Muscle layer of duodenum (tissue), 2 donors: ENCODE results near the gene S1PR1.
"Not testable (repeated sequence)": the region's sequence is repeated elsewhere in the genome, so short reads cannot be mapped to it uniquely, and the experiment has no call there.

Experiments used
- H3K27ac ChIP-seq: one replicate; pipeline ENCODE4 v1.7.0; 2013; ENCODE audit warnings: mild to moderate bottlenecking, low read length
- H3K27me3 ChIP-seq: one replicate; pipeline ENCODE4 v1.7.0; 2013; ENCODE audit warnings: low read depth, mild to moderate bottlenecking, control low read depth, low read length
- H3K36me3 ChIP-seq, 2 donors: one replicate each; pipeline ENCODE4 v1.7.0; 2013; ENCODE audit warnings: low read length in 2 of 2, control low read depth in 1 of 2, mild to moderate bottlenecking in 1 of 2; ENCODE audit not compliant: insufficient read depth in 2 of 2, control insufficient read depth in 1 of 2
- H3K4me1 ChIP-seq, 2 donors: one replicate each; pipeline ENCODE4 v1.7.0; 2013; ENCODE audit warnings: low read length in 2 of 2, mild to moderate bottlenecking in 2 of 2, control low read depth in 1 of 2, moderate library complexity in 1 of 2; ENCODE audit not compliant: insufficient read depth in 2 of 2, control insufficient read depth in 1 of 2
- H3K4me3 ChIP-seq, 2 donors: one replicate each; pipeline ENCODE4 v1.7.0; 2013; ENCODE audit warnings: low read length in 2 of 2, low read depth in 1 of 2, mild to moderate bottlenecking in 1 of 2
- H3K9me3 ChIP-seq, 2 donors: one replicate each; pipeline ENCODE4 v1.7.0; 2013; ENCODE audit warnings: low read length in 2 of 2, control low read depth in 1 of 2, mild to moderate bottlenecking in 1 of 2; ENCODE audit not compliant: control insufficient read depth in 1 of 2
- donor health status: healthy.

The S1PR1 gene

DNA sequence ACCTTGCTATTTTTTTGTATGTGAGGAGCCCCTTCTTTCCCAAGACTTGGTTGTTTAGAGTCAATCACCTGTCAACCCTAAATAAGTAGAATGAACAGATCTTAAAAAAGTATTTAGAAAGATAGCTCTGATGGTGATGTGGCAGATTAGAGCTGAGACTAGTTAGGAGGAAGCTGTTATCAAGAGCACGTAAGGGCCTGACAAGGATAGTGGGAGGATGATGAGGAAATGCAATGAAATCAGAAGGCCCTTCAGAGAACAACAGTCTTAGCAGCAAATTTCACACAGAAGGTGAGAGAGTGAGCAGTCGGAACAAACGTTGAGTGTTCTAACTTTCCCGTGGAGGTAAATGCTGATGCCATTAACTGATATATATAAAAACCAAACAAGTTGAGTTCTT lies 15.9 kb upstream of the S1PR1 start:
- H3K27ac ChIP-seq = no peak overlapping the region
- no peak overlapping the region for H3K4me3 ChIP-seq
- no peaks in the 10 kb centered on the region for H3K9me3 ChIP-seq
- H3K27me3 ChIP-seq = no peaks in the 10 kb centered on the region
- no peaks in the 10 kb centered on the region for H3K36me3 ChIP-seq
- no peaks in the 10 kb centered on the region for H3K4me1 ChIP-seq

- no peak overlapping the region for H3K4me3 ChIP-seq
These were observed 14.8 kb upstream of the S1PR1 start for GRCh38 chr1:101221945-101222429.

GRCh38 chr1:101227837-101228236 lies 9.0 kb upstream of the S1PR1 start:
- H3K4me3 ChIP-seq = no peak overlapping the region
- H3K4me1 ChIP-seq = no peaks in the 10 kb centered on the region
- H3K27me3 ChIP-seq = no peaks in the 10 kb centered on the region
- H3K9me3 ChIP-seq = no peaks in the 10 kb centered on the region
- H3K27ac ChIP-seq = no peak overlapping the region
- no peaks in the 10 kb centered on the region for H3K36me3 ChIP-seq

More at GRCh38 chr1:101221945-101222429, 14.8 kb upstream of the S1PR1 start:
- Histone ChIP-seq H3K27ac (no peak overlapping the region), H3K27me3 (no peaks in the 10 kb centered on the region), H3K4me1 (no peaks in the 10 kb centered on the region), H3K9me3 (no peaks in the 10 kb centered on the region), H3K36me3 (no peaks in the 10 kb centered on the region)

GRCh38 chr1:101228424-101229134 lies 8.2 kb upstream of the S1PR1 start:
- Histone ChIP-seq H3K27me3 (no peaks in the 10 kb centered on the region), H3K27ac (no peak overlapping the region)

GRCh38 chr1:101232182-101232581 lies 4.6 kb upstream of the S1PR1 start:
- H3K4me1 ChIP-seq, H3K27me3 ChIP-seq, H3K27ac ChIP-seq, H3K9me3 ChIP-seq, H3K36me3 ChIP-seq, H3K4me3 ChIP-seq: not testable (repeated sequence)

More at GRCh38 chr1:101228424-101229134, 8.2 kb upstream of the S1PR1 start:
- Histone ChIP-seq H3K36me3 (no peaks in the 10 kb centered on the region), H3K4me3 (no peak overlapping the region), H3K4me1 (no peaks in the 10 kb centered on the region), H3K9me3 (no peaks in the 10 kb centered on the region)

DNA sequence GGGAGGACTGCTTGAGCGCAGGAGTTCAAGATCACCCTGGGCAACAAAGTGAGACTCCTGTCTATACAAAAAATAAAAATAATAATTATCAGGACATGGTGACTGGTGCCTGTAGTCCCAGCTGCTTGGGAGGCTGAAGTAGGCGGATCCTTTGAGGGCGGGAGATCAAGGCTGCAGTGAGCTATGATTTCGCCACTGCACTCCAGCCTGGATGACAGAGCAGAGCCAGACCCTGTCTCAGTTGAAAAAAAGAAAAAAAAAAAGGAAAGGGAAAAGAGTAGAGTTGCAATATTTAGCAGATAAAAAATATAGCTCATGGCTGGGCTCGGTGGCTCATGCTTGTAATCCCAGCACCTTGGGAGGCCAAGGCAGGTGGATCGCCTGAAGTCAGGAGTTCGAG lies 3.3 kb upstream of the S1PR1 start:
- H3K27ac ChIP-seq = no peak overlapping the region
- H3K27me3 ChIP-seq = peaks cover 7% of the 10 kb centered on the region
- H3K9me3 ChIP-seq = no peaks in the 10 kb centered on the region
- H3K36me3 ChIP-seq = no peaks in the 10 kb centered on the region
- peaks cover 4 to 12% of the 10 kb centered on the region in 2 donors for H3K4me1 ChIP-seq
- H3K4me3 ChIP-seq = no peak overlapping the region

DNA sequence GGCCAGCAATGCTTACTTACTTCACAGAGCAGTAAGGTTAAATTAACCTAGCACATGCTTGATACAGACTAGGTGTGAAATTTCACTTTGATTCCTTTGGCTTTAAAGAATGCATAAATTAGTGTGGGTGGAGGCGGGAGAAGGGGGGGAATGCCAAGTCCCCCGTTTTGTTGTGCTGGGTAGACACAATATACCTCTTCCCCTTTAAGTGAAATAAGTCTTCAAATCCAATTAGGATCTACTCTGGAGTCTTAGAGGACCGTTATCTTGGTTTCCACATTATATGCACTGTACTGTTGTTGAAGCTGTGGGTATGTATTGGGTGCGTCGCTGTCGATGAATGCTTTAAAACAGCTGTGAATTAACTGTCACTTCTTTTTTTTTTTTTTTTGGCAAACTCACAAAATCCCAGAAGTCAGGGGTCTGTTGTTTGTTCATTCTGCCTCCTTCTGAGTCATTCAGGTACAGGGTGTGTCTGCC lies 1.6 kb upstream of the S1PR1 start:
- Histone ChIP-seq H3K4me1 (peaks cover 4 to 18% of the 10 kb centered on the region in 2 donors), H3K36me3 (peaks cover 0 to 7% of the 10 kb centered on the region in 2 donors), H3K27ac (no peak overlapping the region), H3K27me3 (peaks cover 7% of the 10 kb centered on the region), H3K4me3 (peak overlapping the region; percentile 77 to 83), H3K9me3 (no peaks in the 10 kb centered on the region)

DNA sequence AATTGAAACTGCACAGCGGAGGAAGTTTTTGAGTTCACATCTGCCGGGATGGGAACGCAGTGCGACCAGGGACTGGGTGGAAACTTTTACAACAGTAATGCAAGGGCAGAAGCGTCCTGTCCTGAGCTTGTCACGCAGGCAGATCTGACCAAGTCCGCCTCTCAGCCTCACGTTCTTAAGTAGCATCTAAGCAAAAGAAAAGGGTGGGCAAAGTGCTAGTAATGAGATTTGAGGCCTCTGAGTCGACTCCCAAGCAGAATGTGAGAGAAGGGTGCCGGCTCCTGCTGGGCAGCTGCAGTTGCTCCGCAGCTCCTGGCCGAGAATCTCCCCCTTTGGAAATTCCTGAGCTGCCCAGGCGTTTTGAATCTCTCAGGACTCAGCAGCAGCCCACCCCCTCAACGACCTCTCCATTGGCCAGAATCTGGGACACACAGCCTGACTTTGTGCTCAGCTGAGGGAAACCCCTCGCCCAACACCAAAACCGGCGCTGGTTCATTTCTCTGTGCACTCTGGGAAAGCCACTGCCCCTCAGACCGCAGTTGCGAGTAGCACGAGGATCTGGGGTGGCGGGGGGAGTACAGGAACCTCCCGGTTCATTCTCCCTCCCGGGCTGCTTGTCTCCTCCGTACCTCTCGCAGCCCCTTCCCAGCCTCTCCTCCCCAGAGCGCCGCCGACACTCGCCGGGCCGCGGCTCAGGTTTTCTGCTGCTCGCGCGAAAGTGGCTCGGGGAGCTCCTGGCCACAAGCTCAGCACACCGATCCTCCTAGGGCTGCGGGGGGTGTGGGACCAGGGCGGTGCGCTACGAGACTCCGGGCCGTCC lies 913 bp upstream of the S1PR1 start:
- Histone ChIP-seq H3K4me3 (peak overlapping the region; percentile 77 to 83), H3K27me3 (peaks cover 7% of the 10 kb centered on the region), H3K9me3 (no peaks in the 10 kb centered on the region), H3K4me1 (peaks cover 4 to 18% of the 10 kb centered on the region in 2 donors), H3K27ac (peak overlapping the region; percentile 45), H3K36me3 (peaks cover 0 to 7% of the 10 kb centered on the region in 2 donors)

GRCh38 chr1:101237229-101237837 lies 514 bp downstream of the S1PR1 start:
- peak overlapping the region; percentile 68 for H3K27ac ChIP-seq
- H3K36me3 ChIP-seq = peaks cover 0 to 7% of the 10 kb centered on the region in 2 donors
- peak overlapping the region; percentile 77 to 83 for H3K4me3 ChIP-seq
- H3K9me3 ChIP-seq = no peaks in the 10 kb centered on the region
- peaks cover 7% of the 10 kb centered on the region for H3K27me3 ChIP-seq
- peaks cover 4 to 18% of the 10 kb centered on the region in 2 donors for H3K4me1 ChIP-seq

DNA sequence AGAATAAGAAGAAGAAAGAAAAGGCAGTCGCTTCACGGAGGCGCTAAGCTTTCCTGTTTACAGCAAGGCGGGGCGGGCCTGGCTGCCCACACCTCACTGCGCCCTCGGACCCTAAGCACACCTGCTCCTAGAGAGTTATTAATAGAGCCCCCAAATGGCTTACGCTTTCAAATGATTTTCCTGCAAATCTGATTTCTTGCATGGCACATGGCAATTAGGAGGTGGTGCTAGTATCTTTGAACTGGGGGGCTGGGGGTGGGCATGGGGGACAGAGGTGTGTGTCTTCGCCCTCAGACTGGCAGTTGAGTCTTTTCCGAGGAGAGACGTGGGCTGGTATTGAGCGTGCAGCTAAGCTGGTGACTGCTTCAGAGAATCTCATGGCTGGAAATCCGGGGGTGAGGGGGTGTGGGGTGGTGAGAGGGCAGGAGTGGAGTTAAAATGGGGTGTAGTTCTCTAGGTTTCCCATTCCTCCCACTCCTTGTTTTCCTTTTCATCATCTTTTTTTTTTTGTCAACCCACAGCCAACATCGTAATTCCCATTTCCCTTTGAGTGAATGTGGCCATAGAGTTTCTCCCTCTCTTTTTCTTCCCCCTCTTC lies 1.3 kb downstream of the S1PR1 start:
- Histone ChIP-seq H3K4me1 (peaks cover 4 to 18% of the 10 kb centered on the region in 2 donors), H3K4me3 (peak overlapping the region; percentile 54 to 65), H3K36me3 (peaks cover 0 to 7% of the 10 kb centered on the region in 2 donors), H3K27ac (no peak overlapping the region), H3K9me3 (no peaks in the 10 kb centered on the region), H3K27me3 (peaks cover 7% of the 10 kb centered on the region)
